Psoas muscle (tissue), 8 donors: ENCODE results near the gene AEN. TPM values are rescaled to one million over a fixed set of nuclear protein-coding genes. Genes with fewer than 3 reads are reported as not detected.
A peak's percentile ranks its signal among the peaks of the same experiment; 100 is the strongest.

Experiments used
- ATAC-seq, 4 donors: fragments of 200-7000 bp; cut with Tn5 transposase; one replicate each; pipeline ENCODE4 v1.9.1; 2020; ENCODE audit warnings: moderate library complexity in 3 of 4, mild to moderate bottlenecking in 2 of 4
- DNase-seq, 2 donors: peaks; one replicate each; pipeline ENCODE4 v3.0.0-alpha.2; 2020
- H3K27ac ChIP-seq: fragments of 200-600 bp; one replicate; pipeline ENCODE4 v1.8.0; 2022
- H3K27me3 ChIP-seq, 3 donors: fragments of 200-600 bp in 1 of 3; one replicate each; pipeline versions ENCODE4 v1.6.1 to v1.8.0; 2013 to 2022; ENCODE audit warnings: low read length in 2 of 3, mild to moderate bottlenecking in 2 of 3, moderate library complexity in 1 of 3; ENCODE audit not compliant: insufficient read depth in 3 of 3
- H3K36me3 ChIP-seq, 2 donors: fragments of 200-600 bp in 1 of 2; one replicate each; pipeline versions ENCODE4 v1.6.1 to v1.8.0; 2013 to 2022; ENCODE audit warnings: low read depth in 1 of 2, mild to moderate bottlenecking in 1 of 2, moderate library complexity in 1 of 2; ENCODE audit not compliant: insufficient read depth in 1 of 2
- H3K4me1 ChIP-seq: fragments of 200-600 bp; one replicate; pipeline ENCODE4 v1.8.0; 2022
- H3K4me3 ChIP-seq: fragments of 200-600 bp; one replicate; pipeline ENCODE4 v1.8.0; 2022; ENCODE audit warnings: mild to moderate bottlenecking
- H3K9me3 ChIP-seq: fragments of 200-600 bp; one replicate; pipeline ENCODE4 v1.8.0; 2022
- WGBS, 3 donors: extraction: QIAGEN DNeasy Blood & Tissue Kit; methylation state at CpG; one replicate each; pipeline versions ENCODE4 v1.1.6 to v1.1.7; 2013; 5-methylcytosine and 5-hydroxymethylcytosine counted together
- intact Hi-C, 2 donors: fragments of 100-400 bp; cut with DNase I; formaldehyde crosslinking; loops; one replicate each; pipeline versions ENCODE4 v1.11.0 to v1.14.2; 2022
- polyA plus RNA-seq, 3 donors: library from polyadenylated mRNA; stranded (reverse); fragments of 200-250 nt; gene quantifications; one replicate each; pipeline ENCODE4 v1.2.3, GENCODE V29; 2013
- total RNA-seq, 4 donors: library from RNA; stranded (reverse); fragmentation: NEBNext Ultra II Directional in 2 of 4; extraction: Animal tissue kit (Norgen Biotek cat#: 25700) in 2 of 4; gene quantifications; one replicate each; pipeline versions ENCODE4 v1.2.1 to v1.2.4, GENCODE V29; 2021 to 2023
- TF ChIP-seq, protein P1 (sequence below): fragments of 200-600 bp; IDR thresholded peaks from one replicate; pipeline ENCODE4 v1.8.0; 2022; ENCODE audit warnings: antibody characterized with exemption
- donor health status: healthy with polysubstance abuse.
- donor health status: DM: no; HTN: no; CAD: no; lungs with moderate emphysema.
- donor health status: Bipolar disorder and iron deficiency.
- donor health status: healthy.
- donor health status: DM: yes; HTN: yes; CAD: no.
- donor health status: DM: no; HTN: no; CAD: no.
- donor health status: DM: no; HTN: no; CAD: no.
- donor health status: DM: yes; HTN: yes; CAD: no.

The AEN gene
- total and polyA plus RNA-seq, 7 donors = 10.1 to 46.6 (median 32.2) TPM

DNA sequence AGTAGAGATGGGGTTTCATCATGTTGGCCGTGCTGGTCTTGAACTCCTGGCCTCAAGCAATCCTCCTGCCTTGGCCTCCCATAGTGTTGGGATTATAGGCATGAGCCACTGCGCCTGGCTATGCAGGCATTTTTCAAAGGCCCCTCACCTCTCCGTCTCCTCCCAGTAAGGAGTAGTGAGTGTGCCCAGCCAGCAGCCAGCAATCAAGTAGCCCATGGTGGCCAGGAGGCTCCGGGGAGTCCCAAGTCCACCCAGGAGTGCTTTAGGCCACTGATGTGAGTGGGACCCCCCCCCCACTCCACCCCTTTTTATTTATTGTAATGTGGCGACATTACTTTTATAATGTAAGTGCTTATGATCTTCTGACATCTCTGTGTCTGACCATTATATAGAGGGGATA lies 25.8 kb downstream of the AEN start:
- Histone ChIP-seq H3K27ac (no peak overlapping the region), H3K4me3 (no peak overlapping the region)
- TF ChIP-seq, protein P1, sequence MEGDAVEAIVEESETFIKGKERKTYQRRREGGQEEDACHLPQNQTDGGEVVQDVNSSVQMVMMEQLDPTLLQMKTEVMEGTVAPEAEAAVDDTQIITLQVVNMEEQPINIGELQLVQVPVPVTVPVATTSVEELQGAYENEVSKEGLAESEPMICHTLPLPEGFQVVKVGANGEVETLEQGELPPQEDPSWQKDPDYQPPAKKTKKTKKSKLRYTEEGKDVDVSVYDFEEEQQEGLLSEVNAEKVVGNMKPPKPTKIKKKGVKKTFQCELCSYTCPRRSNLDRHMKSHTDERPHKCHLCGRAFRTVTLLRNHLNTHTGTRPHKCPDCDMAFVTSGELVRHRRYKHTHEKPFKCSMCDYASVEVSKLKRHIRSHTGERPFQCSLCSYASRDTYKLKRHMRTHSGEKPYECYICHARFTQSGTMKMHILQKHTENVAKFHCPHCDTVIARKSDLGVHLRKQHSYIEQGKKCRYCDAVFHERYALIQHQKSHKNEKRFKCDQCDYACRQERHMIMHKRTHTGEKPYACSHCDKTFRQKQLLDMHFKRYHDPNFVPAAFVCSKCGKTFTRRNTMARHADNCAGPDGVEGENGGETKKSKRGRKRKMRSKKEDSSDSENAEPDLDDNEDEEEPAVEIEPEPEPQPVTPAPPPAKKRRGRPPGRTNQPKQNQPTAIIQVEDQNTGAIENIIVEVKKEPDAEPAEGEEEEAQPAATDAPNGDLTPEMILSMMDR = no peak

DNA sequence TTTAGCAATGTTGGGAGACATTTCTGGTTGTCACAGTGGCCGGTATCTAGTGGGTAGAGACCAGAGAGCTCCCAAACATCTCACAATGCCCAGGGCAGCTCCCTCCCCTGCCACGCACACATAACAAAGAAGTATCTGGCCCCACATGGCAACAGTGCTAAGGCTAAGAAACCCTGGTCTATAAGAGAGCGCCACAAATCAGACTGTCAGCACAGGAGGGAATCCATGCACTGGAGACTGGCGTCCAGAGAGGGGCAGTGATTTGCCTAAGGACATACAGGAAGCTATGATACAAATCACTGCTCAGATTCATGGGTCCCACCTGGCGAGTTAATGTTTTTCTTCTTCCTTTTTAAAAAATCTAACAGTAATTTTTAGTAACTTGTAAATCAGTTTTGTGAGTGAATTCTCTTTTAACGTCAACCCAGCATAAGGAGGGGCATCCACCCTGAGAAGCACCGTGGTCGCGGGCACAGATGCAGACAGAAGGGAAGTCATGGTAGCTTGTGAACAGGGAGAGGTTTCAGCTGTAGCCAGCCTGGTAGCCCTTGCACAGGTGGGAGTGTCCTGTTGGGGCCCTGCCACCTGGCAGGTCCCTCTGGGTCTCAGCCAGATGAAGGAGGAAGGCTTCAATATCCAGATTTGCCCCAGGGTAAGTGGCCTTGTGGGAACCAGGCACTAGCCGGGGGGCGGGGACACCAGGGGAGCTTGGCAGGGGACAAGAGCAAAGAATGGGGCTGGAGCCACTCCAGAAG lies 26.4 kb downstream of the AEN start:
- Histone ChIP-seq H3K9me3 (no peaks in the 10 kb centered on the region), H3K4me1 (peaks cover 3% of the 10 kb centered on the region), H3K27ac (no peak overlapping the region), H3K27me3 (peaks cover 0 to 2% (median 0%) of the 10 kb centered on the region in 3 donors), H3K4me3 (no peak overlapping the region), H3K36me3 (no peaks in the 10 kb centered on the region)
- DNase-seq (no peak), ATAC-seq (no peak)
- intact Hi-C loops = no loop called here
- TF ChIP-seq, protein P1 = no peak
- 86 to 88% (median 88%) methylated on average over 11 of the region's 11 CpGs for WGBS, 3 donors

More for the DNA sequence above, 25.8 kb downstream of the AEN start:
- H3K36me3 ChIP-seq = no peaks in the 10 kb centered on the region
- intact Hi-C loops = no loop called here
- DNase-seq = no peak
- no peak for ATAC-seq
- H3K9me3 ChIP-seq = no peaks in the 10 kb centered on the region
- peaks cover 3% of the 10 kb centered on the region for H3K4me1 ChIP-seq
- peaks cover 0 to 2% (median 0%) of the 10 kb centered on the region in 3 donors for H3K27me3 ChIP-seq
- WGBS, 3 donors = 87 to 95% (median 90%) methylated on average over 5 of the region's 5 CpGs

DNA sequence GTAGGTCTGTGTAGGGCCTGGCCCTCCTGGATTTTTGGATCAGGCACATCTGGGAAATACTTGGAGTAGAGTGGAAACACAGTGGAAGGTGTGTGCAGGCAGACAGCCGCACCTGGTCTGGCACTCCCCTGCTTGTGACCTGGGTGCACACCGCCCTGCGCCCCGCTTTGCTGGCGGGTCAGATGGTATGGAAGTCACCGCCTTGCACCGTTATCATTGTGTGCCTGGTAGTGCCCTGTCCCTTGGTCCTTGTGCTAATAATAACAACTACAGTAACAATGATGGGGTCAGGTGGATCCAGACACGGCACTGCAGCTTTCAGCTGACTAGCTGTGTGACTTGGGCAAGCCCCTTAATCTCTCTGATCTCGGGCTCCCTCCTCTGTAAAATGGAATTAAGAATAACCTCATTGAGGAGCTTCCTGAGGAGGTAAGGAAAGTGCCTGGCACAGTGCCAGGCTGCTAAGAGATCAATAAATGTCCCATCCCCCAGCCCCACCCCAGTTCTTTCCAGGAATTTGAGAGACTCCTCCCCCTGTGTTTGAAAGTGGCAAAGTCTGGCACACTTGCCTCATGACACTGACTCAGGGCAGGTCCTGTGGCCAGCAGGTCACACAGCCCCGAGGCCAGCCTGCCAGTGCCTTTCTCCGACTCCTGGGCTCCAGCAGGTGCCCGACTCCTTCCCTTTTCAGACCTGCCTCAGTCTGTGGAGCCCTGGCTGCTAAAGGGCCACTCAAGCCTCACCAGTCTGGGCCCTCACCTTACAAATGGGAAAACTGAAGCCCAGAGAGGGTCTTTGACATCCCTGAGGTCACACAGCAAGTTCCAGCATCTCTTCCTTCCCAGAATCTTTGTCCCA lies 27.4 kb downstream of the AEN start:
- Histone ChIP-seq H3K36me3 (no peaks in the 10 kb centered on the region), H3K4me3 (no peak overlapping the region), H3K9me3 (no peaks in the 10 kb centered on the region), H3K27ac (peak overlapping the region; percentile 53), H3K27me3 (peaks cover 0 to 2% (median 0%) of the 10 kb centered on the region in 3 donors), H3K4me1 (peaks cover 3% of the 10 kb centered on the region)
- ATAC-seq (no peak), DNase-seq (no peak)
- WGBS, 3 donors = 76 to 79% (median 79%) methylated on average over 12 of the region's 12 CpGs
- TF ChIP-seq, protein P1 = no peak
- intact Hi-C loops = no loop called here

DNA sequence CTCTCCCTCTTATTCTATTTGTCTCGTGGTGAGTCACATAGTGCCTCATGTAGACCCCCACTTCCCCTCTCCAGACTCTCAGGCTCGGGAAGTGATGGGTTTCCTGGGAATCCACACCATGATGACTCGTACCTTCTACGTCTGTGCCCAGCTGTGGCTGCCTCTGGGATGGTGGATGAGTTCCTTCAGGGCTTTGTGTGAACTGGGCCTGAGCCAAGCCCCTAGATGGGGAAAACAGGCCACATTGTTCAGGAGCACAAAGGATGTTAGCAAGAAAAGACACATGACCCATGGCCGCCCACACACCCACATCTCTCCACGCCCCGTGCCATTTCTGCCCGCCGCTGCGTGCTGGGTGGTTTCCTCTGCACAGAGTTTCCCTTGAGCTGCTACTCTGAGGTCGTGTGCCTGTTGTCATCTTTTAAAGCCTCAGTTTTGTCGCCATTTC lies 28.2 kb downstream of the AEN start:
- H3K27ac ChIP-seq = peak overlapping the region; percentile 53
- peak in 3 of 4 donors; percentile 47 to 65 (median 61) for ATAC-seq
- 38 to 52% (median 41%) methylated on average over 12 of the region's 12 CpGs for WGBS, 3 donors

More for the DNA sequence above, 28.2 kb downstream of the AEN start:
- Histone ChIP-seq H3K4me1 (peaks cover 3% of the 10 kb centered on the region), H3K27me3 (peaks cover 0 to 2% (median 0%) of the 10 kb centered on the region in 3 donors), H3K4me3 (no peak overlapping the region), H3K36me3 (no peaks in the 10 kb centered on the region), H3K9me3 (no peaks in the 10 kb centered on the region)
- TF ChIP-seq, protein P1 = no peak
- intact Hi-C loops = no loop called here
- no peak for DNase-seq
